HCT116 (cell line): ENCODE results near the gene CDH10. TPM values are rescaled to one million over a fixed set of nuclear protein-coding genes. Genes with fewer than 3 reads are reported as not detected.

Experiments
- ATAC-seq: fragments of 200-7000 bp; cut with Tn5 transposase; 2 replicates; pipeline ENCODE4 v1.9.1; 2020; ENCODE audit warnings: mild to moderate bottlenecking, moderate library complexity
- BruUV-seq: library from RNA; stranded (reverse); fragments of 400-500 nt; replicated peaks from 2 replicates; lab custom pipeline; 2021; lab: Mats Ljungman, UMichigan
- CTCF ChIA-PET: fragments of 300-600 bp; sonication (Branson Sonifier 250); formaldehyde crosslinking; loops from one replicate; lab custom pipeline; 2021; ENCODE audit warnings: antibody characterized with exemption; lab: Charles Lee
- POLR2A ChIA-PET: fragments of 300-600, 350-600 bp; sonication (Branson Sonifier 250); formaldehyde crosslinking; loops from one replicate; lab custom pipeline; 2021; ENCODE audit warnings: antibody characterized with exemption; lab: Charles Lee
- RAD21 ChIA-PET, 2 experiments: fragments of 300-600 bp; sonication (Branson Sonifier 250); formaldehyde crosslinking; loops; one replicate each; lab custom pipeline; 2023; ENCODE audit warnings: low total read pairs in 2 of 2; ENCODE audit not compliant: uncharacterized antibody in 2 of 2, unreplicated experiment in 2 of 2, low non-redundant PET in 1 of 2; lab: Charles Lee
- DNase-seq: peaks from one replicate; pipeline ENCODE4 v3.0.0-alpha.2; 2010; ENCODE audit warnings: low read depth, low spot score
- H2AFZ ChIP-seq: fragments of 200-600 bp; shearing (Covaris generic), sonication (generic); 2 replicates; pipeline ENCODE4 v1.6.1; 2017; ENCODE audit warnings: low read depth, mixed run types, mixed read lengths, antibody characterized with exemption, low read length; ENCODE audit not compliant: poor library complexity, severe bottlenecking
- H3K27ac ChIP-seq: 2 replicates; pipeline ENCODE4 v1.5.1; 2012; ENCODE audit warnings: low read depth, low read length
- H3K27me3 ChIP-seq: fragments of 200-600 bp; sonication (generic); 2 replicates; pipeline ENCODE4 v1.6.1; 2016; ENCODE audit warnings: mixed run types, low read length, mixed read lengths; ENCODE audit not compliant: insufficient read depth
- H3K36me3 ChIP-seq, 2 experiments: fragments of 200-500 bp in 1 of 2; fragments of 200-600 bp in 1 of 2; sonication (Bioruptor generic) in 1 of 2; sonication (generic) in 1 of 2; 2 replicates each; pipeline versions ENCODE4 v1.5.1 to v1.6.1; 2014 to 2016; ENCODE audit warnings: low read length in 2 of 2, inconsistent platforms in 1 of 2, mixed read lengths in 1 of 2, mixed run types in 1 of 2; ENCODE audit not compliant: insufficient read depth in 2 of 2, control insufficient read depth in 1 of 2
- H3K4me1 ChIP-seq, 2 experiments: fragments of 200-600 bp in 1 of 2; sonication (generic) in 1 of 2; 2 replicates each; pipeline versions ENCODE4 v1.5.1 to v1.6.1; 2012 to 2017; ENCODE audit warnings: low read length in 2 of 2, inconsistent platforms in 1 of 2, mild to moderate bottlenecking in 1 of 2, mixed read lengths in 1 of 2, mixed run types in 1 of 2, moderate library complexity in 1 of 2; ENCODE audit not compliant: insufficient read depth in 2 of 2, control insufficient read depth in 1 of 2
- H3K4me2 ChIP-seq: fragments of 200-600 bp; sonication (generic); 2 replicates; pipeline ENCODE4 v1.6.1; 2017; ENCODE audit warnings: mixed run types, low read length, mixed read lengths
- H3K4me3 ChIP-seq, 2 experiments: fragments of 200-600 bp in 1 of 2; sonication (generic) in 1 of 2; replicated peaks in 1 of 2; 2 replicates each; pipeline ENCODE4 v1.5.1; 2011 to 2016; ENCODE audit warnings: low read length in 2 of 2, control low read depth in 1 of 2, low read depth in 1 of 2, mild to moderate bottlenecking in 1 of 2, mixed read lengths in 1 of 2, mixed run types in 1 of 2
- H3K79me2 ChIP-seq: fragments of 200-600 bp; sonication (generic); 2 replicates; pipeline ENCODE4 v1.6.1; 2017; ENCODE audit warnings: mild to moderate bottlenecking, mixed run types, low read length, moderate library complexity, mixed read lengths; ENCODE audit not compliant: insufficient read depth
- H3K9ac ChIP-seq: fragments of 200-600 bp; sonication (generic); 2 replicates; pipeline ENCODE4 v1.6.1; 2016; ENCODE audit warnings: low read length, mixed read lengths
- H3K9me2 ChIP-seq: fragments of 200-600 bp; sonication (generic), shearing (Covaris generic); 2 replicates; pipeline ENCODE4 v1.6.1; 2017; ENCODE audit warnings: mixed run types, mild to moderate bottlenecking, moderate library complexity; ENCODE audit not compliant: insufficient read depth
- H3K9me3 ChIP-seq, 2 experiments: fragments of 200-500 bp in 1 of 2; fragments of 200-600 bp in 1 of 2; sonication (Bioruptor generic) in 1 of 2; sonication (generic) in 1 of 2; 2 replicates each; pipeline ENCODE4 v1.6.1; 2014 to 2017; ENCODE audit warnings: low read length in 2 of 2, mixed read lengths in 2 of 2, inconsistent platforms in 1 of 2, low read depth in 1 of 2, mild to moderate bottlenecking in 1 of 2, mixed run types in 1 of 2, moderate library complexity in 1 of 2; ENCODE audit not compliant: control insufficient read depth in 1 of 2, insufficient read depth in 1 of 2
- H4K20me1 ChIP-seq: fragments of 200-600 bp; sonication (generic), shearing (Covaris generic); 2 replicates; pipeline ENCODE4 v1.6.1; 2017; ENCODE audit warnings: mixed run types, mild to moderate bottlenecking, moderate library complexity; ENCODE audit not compliant: insufficient read depth
- CBX3 ChIP-seq: IDR thresholded peaks from 2 replicates; pipeline ENCODE4 v1.6.1; 2012; ENCODE audit warnings: low read depth
- CEBPB ChIP-seq: IDR thresholded peaks from 2 replicates; pipeline ENCODE4 v1.6.1; 2012; ENCODE audit warnings: low read depth
- ELF1 ChIP-seq: IDR thresholded peaks from 2 replicates; pipeline ENCODE4 v1.6.1; 2012; ENCODE audit warnings: low read depth, borderline replicate concordance
- EZH2 ChIP-seq: fragments of 200-600 bp; sonication (generic); IDR thresholded peaks from 2 replicates; pipeline ENCODE4 v1.6.1; 2017; ENCODE audit warnings: antibody characterized with exemption, mixed run types
- EZH2phosphoT487 ChIP-seq: fragments of 200-600 bp; IDR thresholded peaks from 2 replicates; pipeline ENCODE4 v1.6.1; 2018; ENCODE audit warnings: antibody characterized with exemption, borderline replicate concordance
- JUND ChIP-seq: IDR thresholded peaks from 2 replicates; pipeline ENCODE4 v1.6.1; 2012
- MAX ChIP-seq: IDR thresholded peaks from 2 replicates; pipeline ENCODE4 v1.6.1; 2012
- POLR2A ChIP-seq: IDR thresholded peaks from 2 replicates; pipeline ENCODE4 v1.7.0; 2011; ENCODE audit warnings: borderline replicate concordance; ENCODE audit not compliant: insufficient read depth, insufficient read length; ENCODE audit errors: extremely low read depth
- RAD21 ChIP-seq: IDR thresholded peaks from 2 replicates; pipeline ENCODE4 v1.6.1; 2012; ENCODE audit warnings: low read depth, mild to moderate bottlenecking
- REST ChIP-seq: IDR thresholded peaks from 2 replicates; pipeline ENCODE4 v1.6.1; 2012; ENCODE audit warnings: low read depth
- SP1 ChIP-seq: IDR thresholded peaks from 2 replicates; pipeline ENCODE4 v1.6.1; 2012; ENCODE audit warnings: low read depth
- SRF ChIP-seq: IDR thresholded peaks from 2 replicates; pipeline ENCODE4 v1.6.1; 2012; ENCODE audit warnings: low read depth
- TCF7L2 ChIP-seq: IDR thresholded peaks from 2 replicates; pipeline ENCODE4 v1.7.0; 2011; ENCODE audit warnings: borderline replicate concordance, inconsistent platforms; ENCODE audit not compliant: insufficient read depth, insufficient read length; ENCODE audit errors: extremely low read depth
- YY1 ChIP-seq: IDR thresholded peaks from 2 replicates; pipeline ENCODE4 v1.6.1; 2011; ENCODE audit warnings: low read length, low read depth, moderate library complexity, mild to moderate bottlenecking; ENCODE audit not compliant: insufficient replicate concordance; ENCODE audit errors: extremely low read depth
- ZBTB33 ChIP-seq: IDR thresholded peaks from 2 replicates; pipeline ENCODE4 v1.6.1; 2011; ENCODE audit warnings: mild to moderate bottlenecking, low read length, moderate library complexity; ENCODE audit not compliant: insufficient replicate concordance; ENCODE audit errors: extremely low read depth
- ZFX ChIP-seq: fragments of 450-650 bp; IDR thresholded peaks from 2 replicates; pipeline ENCODE4 v1.6.1; 2017
- ZNF274 ChIP-seq: fragments of 200-500 bp; sonication (Bioruptor generic); IDR thresholded peaks from 2 replicates; pipeline ENCODE4 v1.6.1; 2014; ENCODE audit warnings: mild to moderate bottlenecking, low read depth, low read length, inconsistent platforms
- intact Hi-C: fragments of 100-400 bp; cut with micrococcal nuclease; formaldehyde crosslinking; loops from 2 replicates; pipeline ENCODE4 v1.10.0; 2022
- total RNA-seq: library from RNA; stranded (reverse); gene quantifications from one replicate; pipeline ENCODE4 v1.2.1, GENCODE V29; 2021; ENCODE audit not compliant: unreplicated experiment
- TF ChIP-seq, protein P1 (sequence below), 3 experiments: fragments of 200-600 bp in 1 of 3; sonication (generic) in 1 of 3; IDR thresholded peaks in 2 of 3; conservative IDR thresholded peaks in 1 of 3; 2 replicates each; pipeline ENCODE4 v1.5.1; 2012 to 2017; ENCODE audit warnings: low read depth in 2 of 3, low read length in 2 of 3, antibody characterized with exemption in 1 of 3, borderline replicate concordance in 1 of 3, control low read depth in 1 of 3, mild to moderate bottlenecking in 1 of 3, mixed read lengths in 1 of 3, mixed run types in 1 of 3, moderate library complexity in 1 of 3; ENCODE audit not compliant: insufficient read depth in 1 of 3
- TF ChIP-seq, protein P2 (sequence below): IDR thresholded peaks from 2 replicates; pipeline ENCODE4 v1.6.1; 2012

The CDH10 gene
- total RNA-seq, 1 experiment from 2014 or later: not detected

DNA sequence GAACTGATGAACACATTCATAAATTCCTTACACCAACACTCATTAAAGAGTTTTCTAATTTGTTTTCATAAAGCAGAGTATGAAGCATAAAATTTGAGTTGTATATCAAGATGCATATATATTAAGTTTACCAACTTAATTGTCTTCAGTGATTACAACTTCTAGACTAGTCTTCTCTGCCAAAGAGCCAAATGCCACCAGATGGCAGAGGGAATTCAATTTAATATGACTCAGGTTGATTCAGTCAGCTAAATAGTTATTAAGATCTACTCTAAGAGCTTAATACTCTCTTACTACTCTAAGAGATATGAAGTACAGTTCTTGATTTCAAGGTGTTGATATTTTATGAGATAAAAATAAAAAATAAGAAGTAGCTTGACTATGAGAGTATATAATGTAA is 53.4 kb downstream of the CDH10 start:
- Histone ChIP-seq H3K9ac (no peak overlapping the region), H2AFZ (no peak overlapping the region), H3K79me2 (no peaks in the 10 kb centered on the region), H3K27ac (no peak overlapping the region), H4K20me1 (no peaks in the 10 kb centered on the region), H3K4me1 (no peaks in the 10 kb centered on the region), H3K9me3 (peaks cover 12 to 17% of the 10 kb centered on the region in 2 experiments; a peak in 2 of 4 replicates)
- POLR2A ChIA-PET: no interaction called here
- no peak for ATAC-seq
- TF ChIP-seq, protein P1, sequence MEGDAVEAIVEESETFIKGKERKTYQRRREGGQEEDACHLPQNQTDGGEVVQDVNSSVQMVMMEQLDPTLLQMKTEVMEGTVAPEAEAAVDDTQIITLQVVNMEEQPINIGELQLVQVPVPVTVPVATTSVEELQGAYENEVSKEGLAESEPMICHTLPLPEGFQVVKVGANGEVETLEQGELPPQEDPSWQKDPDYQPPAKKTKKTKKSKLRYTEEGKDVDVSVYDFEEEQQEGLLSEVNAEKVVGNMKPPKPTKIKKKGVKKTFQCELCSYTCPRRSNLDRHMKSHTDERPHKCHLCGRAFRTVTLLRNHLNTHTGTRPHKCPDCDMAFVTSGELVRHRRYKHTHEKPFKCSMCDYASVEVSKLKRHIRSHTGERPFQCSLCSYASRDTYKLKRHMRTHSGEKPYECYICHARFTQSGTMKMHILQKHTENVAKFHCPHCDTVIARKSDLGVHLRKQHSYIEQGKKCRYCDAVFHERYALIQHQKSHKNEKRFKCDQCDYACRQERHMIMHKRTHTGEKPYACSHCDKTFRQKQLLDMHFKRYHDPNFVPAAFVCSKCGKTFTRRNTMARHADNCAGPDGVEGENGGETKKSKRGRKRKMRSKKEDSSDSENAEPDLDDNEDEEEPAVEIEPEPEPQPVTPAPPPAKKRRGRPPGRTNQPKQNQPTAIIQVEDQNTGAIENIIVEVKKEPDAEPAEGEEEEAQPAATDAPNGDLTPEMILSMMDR (IDR thresholded peaks at IDR 0.05 in 2 of 3, conservative IDR thresholded peaks at IDR 0.05 in 1 of 3; ENCODE audit: borderline replicate concordance in 1 of 3, insufficient read depth in 1 of 3, low read depth in 2 of 3, low read length in 2 of 3): no peak
- TF ChIP-seq ZBTB33: no peak
- no peak for TF ChIP-seq SRF
- TF ChIP-seq ELF1: no peak
- no peak for TF ChIP-seq JUND
- no peak for TF ChIP-seq ZNF274
- TF ChIP-seq POLR2A: no peak
- TF ChIP-seq, protein P2, sequence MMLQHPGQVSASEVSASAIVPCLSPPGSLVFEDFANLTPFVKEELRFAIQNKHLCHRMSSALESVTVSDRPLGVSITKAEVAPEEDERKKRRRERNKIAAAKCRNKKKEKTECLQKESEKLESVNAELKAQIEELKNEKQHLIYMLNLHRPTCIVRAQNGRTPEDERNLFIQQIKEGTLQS: no peak
- no peak for TF ChIP-seq TCF7L2
- TF ChIP-seq EZH2phosphoT487: no peak
- TF ChIP-seq ZFX: no peak
- no peak for TF ChIP-seq SP1
- no peak for TF ChIP-seq CBX3
- TF ChIP-seq RAD21: no peak
- no peak for TF ChIP-seq EZH2
- no peak for TF ChIP-seq CEBPB
- no peak for TF ChIP-seq REST
- TF ChIP-seq MAX: no peak
- no peak for TF ChIP-seq YY1
- TF ChIP-seq, all 23 proteins: peak for 0
- no peaks in the 10 kb centered on the region for H3K36me3 ChIP-seq
- CTCF ChIA-PET: no interaction called here
- H3K27me3 ChIP-seq: no peaks in the 10 kb centered on the region
- no peak overlapping the region for H3K4me2 ChIP-seq
- no TSS peak for BruUV-seq
- no peaks in the 10 kb centered on the region for H3K9me2 ChIP-seq
- no peak overlapping the region for H3K4me3 ChIP-seq
- intact Hi-C loops: no loop called here
- no peak for DNase-seq
- RAD21 ChIA-PET: no interaction called here
